Spinal cord (tissue), 10 donors: ENCODE data around the gene SCUBE1. TPM values are rescaled to one million over a fixed set of nuclear protein-coding genes. Genes with fewer than 3 reads are reported as not detected.
A peak's percentile ranks its signal among the peaks of the same experiment; 100 is the strongest.

Experiments used
- DNase-seq, 6 donors: peaks; one replicate each; pipeline versions ENCODE4 v3.0.0 to v3.0.0-alpha.2; 2013 to 2015; ENCODE audit warnings: low spot score in 6 of 6, low read depth in 4 of 6
- H3K27ac ChIP-seq: one replicate; pipeline ENCODE4 v1.5.1; 2013; ENCODE audit warnings: low read depth, low read length, control low read depth
- H3K27me3 ChIP-seq: one replicate; pipeline ENCODE4 v1.6.1; 2013; ENCODE audit warnings: low read length; ENCODE audit not compliant: control insufficient read depth, insufficient read depth
- H3K36me3 ChIP-seq: one replicate; pipeline ENCODE4 v1.6.1; 2013; ENCODE audit warnings: low read length; ENCODE audit not compliant: control insufficient read depth, insufficient read depth
- H3K4me1 ChIP-seq: one replicate; pipeline ENCODE4 v1.6.1; 2013; ENCODE audit warnings: low read length; ENCODE audit not compliant: control insufficient read depth, insufficient read depth
- H3K4me3 ChIP-seq: one replicate; pipeline ENCODE4 v1.5.1; 2013; ENCODE audit warnings: low read depth, low read length, control low read depth
- H3K9me3 ChIP-seq: one replicate; pipeline ENCODE4 v1.6.1; 2013; ENCODE audit warnings: low read length; ENCODE audit not compliant: control insufficient read depth, insufficient read depth
- WGBS: methylation state at CpG from one replicate; pipeline ENCODE4 v1.1.5; 2013; ENCODE audit warnings: missing lambda C conversion rate; ENCODE audit not compliant: insufficient coverage; 5-methylcytosine and 5-hydroxymethylcytosine counted together
- polyA plus RNA-seq, 2 donors: library from polyadenylated mRNA; unstranded; fragments of 120-200 nt; gene quantifications; one replicate each; pipeline ENCODE4 v1.2.1, GENCODE V29; 2013; ENCODE audit not compliant: insufficient read length in 2 of 2
- total RNA-seq, 2 donors: library from RNA; depleted of rRNA in 1 of 2; stranded (reverse); fragments of 120-200 nt in 1 of 2; fragments of >200 nt in 1 of 2; gene quantifications; one replicate each; pipeline versions ENCODE4 v1.2.3 to v1.2.4, GENCODE V29; 2013 to 2014
- donor health status: healthy.

The SCUBE1 gene
- total and polyA plus RNA-seq, 4 donors, result 5.3 to 13.1 (median 10.6) TPM

DNA sequence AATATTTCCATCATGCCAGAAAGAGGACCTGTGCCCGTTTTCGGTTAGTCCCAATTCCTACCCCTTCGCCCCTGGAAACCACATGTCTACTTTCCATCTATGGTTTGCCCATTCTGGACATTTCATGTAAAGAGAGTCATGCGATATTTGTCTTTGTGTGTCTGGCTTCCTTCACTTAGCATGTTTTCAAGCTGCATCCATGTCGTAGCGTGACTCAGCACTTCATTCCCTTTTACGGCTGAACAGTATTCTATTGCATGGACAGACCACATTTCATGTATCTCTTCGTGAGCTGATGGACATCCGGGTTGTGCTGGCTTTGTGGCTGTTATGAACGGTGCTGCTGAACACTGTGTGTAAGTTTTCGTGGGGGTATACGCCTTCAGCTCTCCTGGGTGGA, 43.4 kb downstream of the SCUBE1 start:
- Histone ChIP-seq H3K27me3 (peaks cover 4% of the 10 kb centered on the region), H3K27ac (no peak overlapping the region), H3K9me3 (no peaks in the 10 kb centered on the region), H3K4me3 (no peak overlapping the region), H3K4me1 (peaks cover 70% of the 10 kb centered on the region), H3K36me3 (no peaks in the 10 kb centered on the region)
- DNase-seq, result no peak
- WGBS, result 97% methylated on average over 12 of the region's 12 CpGs

- 78% methylated on average over 16 of the region's 18 CpGs for WGBS
- Histone ChIP-seq H3K36me3 (no peaks in the 10 kb centered on the region), H3K9me3 (no peaks in the 10 kb centered on the region), H3K27ac (no peak overlapping the region), H3K4me3 (no peak overlapping the region), H3K4me1 (peaks cover 79% of the 10 kb centered on the region), H3K27me3 (peaks cover 4% of the 10 kb centered on the region)
- no peak for DNase-seq
Measured at GRCh38 chr22:43298062-43298801, 44.9 kb downstream of the SCUBE1 start.

- no peak overlapping the region for H3K27ac ChIP-seq
Measured at GRCh38 chr22:43297270-43298061, 45.7 kb downstream of the SCUBE1 start.

GRCh38 chr22:43296276-43296902, 46.8 kb downstream of the SCUBE1 start:
- H3K27ac ChIP-seq, result no peak overlapping the region

More at GRCh38 chr22:43297270-43298061, 45.7 kb downstream of the SCUBE1 start:
- Histone ChIP-seq H3K27me3 (peaks cover 4% of the 10 kb centered on the region), H3K4me3 (no peak overlapping the region), H3K36me3 (no peaks in the 10 kb centered on the region), H3K4me1 (peaks cover 79% of the 10 kb centered on the region), H3K9me3 (no peaks in the 10 kb centered on the region)
- DNase-seq, result peak in 1 of 6 donors; percentile 30
- 86% methylated on average over 12 of the region's 18 CpGs for WGBS

DNA sequence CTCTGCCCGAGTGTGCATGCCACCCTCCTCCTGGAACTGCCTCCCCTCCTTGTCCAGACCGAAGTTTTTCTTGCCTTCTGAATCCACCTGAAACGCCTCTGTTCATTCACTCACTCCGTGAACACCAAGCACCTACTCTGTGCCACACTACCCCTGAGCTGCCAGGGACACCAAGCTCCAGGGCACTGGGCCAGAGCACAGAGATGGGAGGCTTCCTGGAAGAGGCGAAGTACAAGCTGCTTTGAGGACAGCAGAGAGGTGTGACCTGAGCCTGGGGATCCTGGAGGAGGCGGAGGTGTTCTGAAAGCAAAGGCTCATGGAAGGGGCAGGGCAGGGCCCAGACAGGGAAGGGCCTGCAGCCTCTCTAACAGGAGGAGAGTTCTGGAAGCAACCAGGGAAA, 47.5 kb downstream of the SCUBE1 start:
- WGBS, result 87% methylated on average over 6 of the region's 6 CpGs
- H3K4me1 ChIP-seq, result peaks cover 79% of the 10 kb centered on the region
- H3K27ac ChIP-seq, result no peak overlapping the region
- H3K9me3 ChIP-seq, result no peaks in the 10 kb centered on the region
- no peak for DNase-seq
- peaks cover 2% of the 10 kb centered on the region for H3K27me3 ChIP-seq
- no peak overlapping the region for H3K4me3 ChIP-seq
- no peaks in the 10 kb centered on the region for H3K36me3 ChIP-seq

More at GRCh38 chr22:43296276-43296902, 46.8 kb downstream of the SCUBE1 start:
- H3K4me3 ChIP-seq, result no peak overlapping the region
- H3K36me3 ChIP-seq, result no peaks in the 10 kb centered on the region
- 39% methylated on average over 11 of the region's 16 CpGs for WGBS
- peaks cover 4% of the 10 kb centered on the region for H3K27me3 ChIP-seq
- no peaks in the 10 kb centered on the region for H3K9me3 ChIP-seq
- peak in 2 of 6 donors; percentile 65 to 66 for DNase-seq
- H3K4me1 ChIP-seq, result peaks cover 79% of the 10 kb centered on the region

GRCh38 chr22:43295173-43295572, 48.0 kb downstream of the SCUBE1 start:
- peaks cover 82% of the 10 kb centered on the region for H3K4me1 ChIP-seq
- no peaks in the 10 kb centered on the region for H3K36me3 ChIP-seq
- no peak overlapping the region for H3K27ac ChIP-seq

GRCh38 chr22:43293655-43294392, 49.3 kb downstream of the SCUBE1 start:
- H3K9me3 ChIP-seq, result no peaks in the 10 kb centered on the region
- H3K27ac ChIP-seq, result no peak overlapping the region
- no peak overlapping the region for H3K4me3 ChIP-seq
- no peaks in the 10 kb centered on the region for H3K36me3 ChIP-seq
- peaks cover 2% of the 10 kb centered on the region for H3K27me3 ChIP-seq
- peaks cover 96% of the 10 kb centered on the region for H3K4me1 ChIP-seq
- WGBS, result 70% methylated on average over 12 of the region's 15 CpGs
- no peak for DNase-seq

More at GRCh38 chr22:43295173-43295572, 48.0 kb downstream of the SCUBE1 start:
- no peaks in the 10 kb centered on the region for H3K9me3 ChIP-seq
- no peak overlapping the region for H3K4me3 ChIP-seq
- DNase-seq, result no peak
- H3K27me3 ChIP-seq, result peaks cover 2% of the 10 kb centered on the region
- WGBS, result 89% methylated on average over 4 of the region's 6 CpGs

DNA sequence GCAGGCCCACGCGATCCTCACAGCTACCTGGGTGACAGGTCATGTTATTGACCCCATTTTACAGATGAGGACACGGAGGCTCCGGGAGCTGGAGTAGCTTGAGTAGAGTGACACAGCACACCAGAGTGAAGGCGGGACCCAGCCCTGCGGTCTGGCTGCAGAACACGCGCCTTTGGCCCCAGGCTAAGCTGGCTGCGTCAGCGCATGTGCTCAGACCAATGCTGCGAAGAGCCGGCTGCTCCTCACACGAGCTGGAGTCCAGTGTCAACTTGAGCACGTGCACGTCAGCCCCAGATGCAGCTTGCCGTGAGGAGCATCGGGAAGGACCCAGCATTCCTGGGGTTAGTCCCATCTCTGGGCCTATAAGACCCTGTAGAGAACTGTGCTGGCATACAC, 49.9 kb downstream of the SCUBE1 start:
- H3K9me3 ChIP-seq, result no peaks in the 10 kb centered on the region
- H3K36me3 ChIP-seq, result no peaks in the 10 kb centered on the region
- no peak overlapping the region for H3K27ac ChIP-seq
- DNase-seq, result no peak
- peaks cover 98% of the 10 kb centered on the region for H3K4me1 ChIP-seq
- H3K4me3 ChIP-seq, result no peak overlapping the region
- 68% methylated on average over 17 of the region's 17 CpGs for WGBS
- H3K27me3 ChIP-seq, result peaks cover 2% of the 10 kb centered on the region

DNA sequence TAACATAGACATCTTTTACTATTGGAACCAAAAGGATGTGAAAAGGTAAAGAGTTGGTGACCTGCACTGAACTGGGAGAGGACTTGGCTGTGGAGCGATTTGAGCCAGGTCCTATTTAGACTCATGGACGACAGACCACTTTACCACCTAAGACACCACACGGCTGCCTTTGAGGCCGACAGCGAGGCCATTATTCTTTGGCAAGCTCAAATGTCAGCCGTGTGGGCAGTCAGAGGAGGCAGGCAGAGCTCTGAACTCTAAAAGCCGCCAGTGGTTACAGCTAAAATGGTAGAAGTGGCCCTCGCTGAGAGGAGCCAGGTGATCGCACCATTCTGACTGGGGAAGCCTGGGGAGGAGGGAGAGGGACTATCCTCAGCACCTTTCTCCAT, 50.5 kb downstream of the SCUBE1 start:
- Histone ChIP-seq H3K4me1 (peaks cover 93% of the 10 kb centered on the region), H3K9me3 (no peaks in the 10 kb centered on the region), H3K27ac (peak overlapping the region; percentile 37), H3K27me3 (peaks cover 2% of the 10 kb centered on the region), H3K36me3 (no peaks in the 10 kb centered on the region), H3K4me3 (no peak overlapping the region)
- peak in 1 of 6 donors; percentile 58 for DNase-seq
- 33% methylated on average over 5 of the region's 9 CpGs for WGBS
